Measurements from ENCODE around the gene RABGAP1L.
A peak's percentile ranks its signal among the peaks of the same experiment; 100 is the strongest.

RABGAP1L gene

GRCh38 chr1:174976436-174977108 lies 817.3 kb downstream of the RABGAP1L start:
- DNase-seq, result no peak

GRCh38 chr1:174982971-174983689 lies 823.8 kb downstream of the RABGAP1L start:
- DNase-seq, result peak; percentile 58

GRCh38 chr1:174984952-174985351 lies 825.6 kb downstream of the RABGAP1L start:
- DNase-seq, result no peak

GRCh38 chr1:174988539-174988938 lies 829.2 kb downstream of the RABGAP1L start:
- DNase-seq, result no peak

GRCh38 chr1:174988986-174989385 lies 829.7 kb downstream of the RABGAP1L start:
- no peak for DNase-seq

GRCh38 chr1:174989536-174990220 lies 830.4 kb downstream of the RABGAP1L start:
- no peak for DNase-seq

GRCh38 chr1:174990382-174990999 lies 831.2 kb downstream of the RABGAP1L start:
- no peak for DNase-seq

- DNase-seq, result no peak
Observed at GRCh38 chr1:174991473-174991872, 832.2 kb downstream of the RABGAP1L start.

GRCh38 chr1:174995121-174995520 lies 835.8 kb downstream of the RABGAP1L start:
- DNase-seq, result no peak

GRCh38 chr1:174995916-174996315 lies 836.6 kb downstream of the RABGAP1L start:
- DNase-seq, result no peak

- DNase-seq, result no peak
Observed at GRCh38 chr1:174996476-174996875, 837.2 kb downstream of the RABGAP1L start.

GRCh38 chr1:174997041-174997440 lies 837.7 kb downstream of the RABGAP1L start:
- no peak for DNase-seq

- DNase-seq, result peak; percentile 88
Observed at GRCh38 chr1:174998569-174999215, 839.4 kb downstream of the RABGAP1L start.

- DNase-seq, result peak; percentile 100
Observed at GRCh38 chr1:174999216-174999935, 840.1 kb downstream of the RABGAP1L start.

- DNase-seq, result peak; percentile 77
Observed at GRCh38 chr1:174999936-175000696, 840.8 kb downstream of the RABGAP1L start, which contains the start of gene CACYBP. Gene CACYBP (plus strand): TSS chr1:174999947. CDS start chr1:175000181, 234 bp downstream.

- peak; percentile 36 for DNase-seq
Observed at GRCh38 chr1:175000697-175001187, 841.4 kb downstream of the RABGAP1L start.

GRCh38 chr1:175002910-175003517 lies 843.7 kb downstream of the RABGAP1L start:
- no peak for DNase-seq

GRCh38 chr1:175003521-175003920 lies 844.2 kb downstream of the RABGAP1L start:
- DNase-seq, result no peak

- DNase-seq, result no peak
Observed at GRCh38 chr1:175005085-175005783, 845.9 kb downstream of the RABGAP1L start.

GRCh38 chr1:175009532-175009931 lies 850.2 kb downstream of the RABGAP1L start:
- no peak for DNase-seq

Measured in NCI-H69 (cell line).